Lower leg skin (tissue), 4 donors: ENCODE data around the gene MTFR2. TPM values are rescaled to one million over a fixed set of nuclear protein-coding genes. Genes with fewer than 3 reads are reported as not detected.

Source experiments
- DNase-seq, 2 donors: peaks; one replicate each; pipeline ENCODE4 v3.0.0-alpha.2; 2019; ENCODE audit warnings: low spot score in 2 of 2
- H3K4me3 ChIP-seq: fragments of 200-600 bp; sonication (generic); 2 replicates; pipeline ENCODE4 v1.5.1; 2017; ENCODE audit warnings: mild to moderate bottlenecking, low read depth; ENCODE audit not compliant: poor library complexity, severe bottlenecking
- CTCF ChIP-seq, 3 donors: fragments of 450-650 bp; IDR thresholded peaks; one replicate each; pipeline ENCODE4 v1.5.1; 2016; ENCODE audit warnings: antibody characterized with exemption in 3 of 3, mild to moderate bottlenecking in 3 of 3, moderate library complexity in 2 of 3
- POLR2A ChIP-seq, 2 donors: fragments of 450-650 bp; IDR thresholded peaks; one replicate each; pipeline ENCODE4 v1.6.1; 2016 to 2017; ENCODE audit warnings: antibody characterized with exemption in 2 of 2, mild to moderate bottlenecking in 1 of 2, moderate library complexity in 1 of 2
- WGBS, 2 donors: methylation state at CpG; one replicate each; pipeline ENCODE4 v1.1.5; 2018; 5-methylcytosine and 5-hydroxymethylcytosine counted together
- intact Hi-C: fragments of 100-400 bp; cut with DNase I; formaldehyde crosslinking; loops from one replicate; pipeline ENCODE4 v1.15.0; 2023; ENCODE audit warnings: low total_unique reads
- total RNA-seq, 4 donors: library from RNA; depleted of rRNA; stranded (reverse); fragments of >200 nt; gene quantifications; one replicate each; pipeline ENCODE4 v1.1.0, GENCODE V29; 2016

MTFR2 gene
- total RNA-seq, 4 donors from 2014 or later: 0.49 to 1.3 (median 0.76) TPM; not detected in 1

GRCh38 chr6:136181512-136181833, 68.6 kb downstream of the MTFR2 start:
- intact Hi-C loops: no loop called here
- WGBS, 2 donors: 77% methylated on average over 1 of the region's 1 CpG
- H3K4me3 ChIP-seq: no peak overlapping the region
- TF ChIP-seq CTCF (IDR thresholded peaks at IDR 0.05) (no peak), POLR2A (IDR thresholded peaks at IDR 0.05) (no peak)
- no peak for DNase-seq

Other genes starting within 250 kb of the MTFR2 start
- 100 to 1,000 TPM in 3 of 4 donors, 10 to 100 TPM in 1; 85.0 to 177 (median 104) TPM for gene BCLAF1, start 39.5 kb upstream of the MTFR2 start, total RNA-seq